ENCODE data around the gene HS3ST3A1. TPM values are rescaled to one million over a fixed set of nuclear protein-coding genes. Genes with fewer than 3 reads are reported as not detected.
"Not testable (repeated sequence)": the region's sequence is repeated elsewhere in the genome, so short reads cannot be mapped to it uniquely, and the experiment has no call there.

HS3ST3A1 gene
- polyA plus RNA-seq, 3 donors from 2014 or later, result 1.8 to 2.1 (median 1.8) TPM

- H3K36me3 Mint-ChIP-seq, result no peaks in the 10 kb centered on the region
Measured at GRCh38 chr17:13500947-13501346, 100.8 kb downstream of the HS3ST3A1 start.

GRCh38 chr17:13498184-13498583 is 103.5 kb downstream of the HS3ST3A1 start:
- Mint-ChIP-seq H3K9me3 (peaks cover 0 to 5% (median 0%) of the 10 kb centered on the region in 6 donors), H3K27ac (no peak overlapping the region), H3K4me3 (no peak overlapping the region), H3K36me3 (no peaks in the 10 kb centered on the region), H3K4me1 (no peaks in the 10 kb centered on the region), H3K27me3 (ENCODE audit: low read depth in 3 of 3) (peaks cover 0 to 4% (median 3%) of the 10 kb centered on the region in 3 donors)
- DNase-seq, result no peak

More at GRCh38 chr17:13500947-13501346, 100.8 kb downstream of the HS3ST3A1 start:
- Mint-ChIP-seq H3K4me3 (no peak overlapping the region), H3K9me3 (peaks cover 0 to 7% (median 0%) of the 10 kb centered on the region in 6 donors), H3K4me1 (no peaks in the 10 kb centered on the region), H3K27me3 (ENCODE audit: low read depth in 3 of 3) (peaks cover 2 to 4% (median 3%) of the 10 kb centered on the region in 3 donors), H3K27ac (no peak overlapping the region)
- DNase-seq, result no peak

GRCh38 chr17:13496553-13497056 is 105.1 kb downstream of the HS3ST3A1 start:
- DNase-seq; H3K36me3 Mint-ChIP-seq; H3K4me1 Mint-ChIP-seq; H3K27me3 Mint-ChIP-seq (ENCODE audit: low read depth in 3 of 3); H3K9me3 Mint-ChIP-seq; H3K4me3 Mint-ChIP-seq; H3K27ac Mint-ChIP-seq: not testable (repeated sequence)

- peaks cover 0 to 4% (median 0%) of the 10 kb centered on the region in 6 donors for H3K9me3 Mint-ChIP-seq
Measured at GRCh38 chr17:13495423-13495822, 106.3 kb downstream of the HS3ST3A1 start.

GRCh38 chr17:13492737-13493122 is 109.0 kb downstream of the HS3ST3A1 start:
- no peak for DNase-seq
- peaks cover 0 to 3% (median 0%) of the 10 kb centered on the region in 3 donors for H3K27me3 Mint-ChIP-seq (ENCODE audit: low read depth in 3 of 3)
- no peak overlapping the region for H3K27ac Mint-ChIP-seq
- H3K4me3 Mint-ChIP-seq, result no peak overlapping the region
- H3K36me3 Mint-ChIP-seq, result no peaks in the 10 kb centered on the region
- H3K4me1 Mint-ChIP-seq, result peaks cover 0 to 6% of the 10 kb centered on the region in 2 donors
- no peaks in the 10 kb centered on the region for H3K9me3 Mint-ChIP-seq

More at GRCh38 chr17:13495423-13495822, 106.3 kb downstream of the HS3ST3A1 start:
- Mint-ChIP-seq H3K36me3 (no peaks in the 10 kb centered on the region), H3K4me1 (peaks cover 0 to 6% of the 10 kb centered on the region in 2 donors), H3K27me3 (ENCODE audit: low read depth in 3 of 3) (peaks cover 0 to 6% (median 2%) of the 10 kb centered on the region in 3 donors), H3K27ac (no peak overlapping the region), H3K4me3 (no peak overlapping the region)
- no peak for DNase-seq

GRCh38 chr17:13491916-13492736 is 109.6 kb downstream of the HS3ST3A1 start:
- Mint-ChIP-seq H3K9me3 (no peaks in the 10 kb centered on the region), H3K27ac (no peak overlapping the region), H3K36me3 (no peaks in the 10 kb centered on the region), H3K4me1 (peaks cover 0 to 6% of the 10 kb centered on the region in 2 donors), H3K4me3 (no peak overlapping the region), H3K27me3 (ENCODE audit: low read depth in 3 of 3) (peaks cover 0 to 3% (median 0%) of the 10 kb centered on the region in 3 donors)
- no peak for DNase-seq

GRCh38 chr17:13491491-13491890 is 110.2 kb downstream of the HS3ST3A1 start:
- Mint-ChIP-seq H3K27me3 (ENCODE audit: low read depth in 3 of 3) (peaks cover 0 to 3% (median 0%) of the 10 kb centered on the region in 3 donors), H3K27ac (no peak overlapping the region), H3K9me3 (no peaks in the 10 kb centered on the region), H3K4me3 (no peak overlapping the region), H3K36me3 (no peaks in the 10 kb centered on the region), H3K4me1 (peaks cover 0 to 6% of the 10 kb centered on the region in 2 donors)
- DNase-seq, result no peak

- DNase-seq, result no peak
- H3K4me3 Mint-ChIP-seq, result no peak overlapping the region
- peaks cover 0 to 3% (median 0%) of the 10 kb centered on the region in 3 donors for H3K27me3 Mint-ChIP-seq (ENCODE audit: low read depth in 3 of 3)
- H3K4me1 Mint-ChIP-seq, result peaks cover 0 to 6% of the 10 kb centered on the region in 2 donors
- no peaks in the 10 kb centered on the region for H3K9me3 Mint-ChIP-seq
- H3K27ac Mint-ChIP-seq, result no peak overlapping the region
- H3K36me3 Mint-ChIP-seq, result no peaks in the 10 kb centered on the region
Measured at GRCh38 chr17:13490906-13491482, 110.7 kb downstream of the HS3ST3A1 start.

- H3K36me3 Mint-ChIP-seq, result no peaks in the 10 kb centered on the region
- peaks cover 0 to 6% of the 10 kb centered on the region in 2 donors for H3K4me1 Mint-ChIP-seq
- no peak overlapping the region for H3K4me3 Mint-ChIP-seq
- DNase-seq, result no peak
- H3K27ac Mint-ChIP-seq, result no peak overlapping the region
- peaks cover 0 to 3% (median 0%) of the 10 kb centered on the region in 3 donors for H3K27me3 Mint-ChIP-seq (ENCODE audit: low read depth in 3 of 3)
- peaks cover 0 to 1% (median 0%) of the 10 kb centered on the region in 6 donors for H3K9me3 Mint-ChIP-seq
Measured at GRCh38 chr17:13490427-13490826, 111.3 kb downstream of the HS3ST3A1 start.

GRCh38 chr17:13485327-13485726 is 116.4 kb downstream of the HS3ST3A1 start:
- Mint-ChIP-seq H3K36me3 (no peaks in the 10 kb centered on the region), H3K4me3 (no peak overlapping the region), H3K4me1 (no peaks in the 10 kb centered on the region), H3K27me3 (ENCODE audit: low read depth in 3 of 3) (no peaks in the 10 kb centered on the region), H3K9me3 (peaks cover 0 to 17% (median 8%) of the 10 kb centered on the region in 6 donors), H3K27ac (no peak overlapping the region)
- DNase-seq, result no peak

GRCh38 chr17:13484020-13484419 is 117.7 kb downstream of the HS3ST3A1 start:
- DNase-seq, result no peak
- Mint-ChIP-seq H3K9me3 (peaks cover 0 to 23% (median 12%) of the 10 kb centered on the region in 6 donors), H3K36me3 (no peaks in the 10 kb centered on the region), H3K4me1 (no peaks in the 10 kb centered on the region), H3K4me3 (no peak overlapping the region), H3K27ac (no peak overlapping the region), H3K27me3 (ENCODE audit: low read depth in 3 of 3) (peaks cover 0 to 4% (median 0%) of the 10 kb centered on the region in 3 donors)

GRCh38 chr17:13480877-13481276 is 120.9 kb downstream of the HS3ST3A1 start:
- H3K4me1 Mint-ChIP-seq, result no peaks in the 10 kb centered on the region
- no peak for DNase-seq
- no peaks in the 10 kb centered on the region for H3K36me3 Mint-ChIP-seq
- H3K27me3 Mint-ChIP-seq (ENCODE audit: low read depth in 3 of 3), result peaks cover 0 to 7% (median 3%) of the 10 kb centered on the region in 3 donors
- no peak overlapping the region for H3K27ac Mint-ChIP-seq
- no peak overlapping the region for H3K4me3 Mint-ChIP-seq
- peaks cover 0 to 27% (median 13%) of the 10 kb centered on the region in 6 donors for H3K9me3 Mint-ChIP-seq

- peaks cover 0 to 22% (median 13%) of the 10 kb centered on the region in 6 donors for H3K9me3 Mint-ChIP-seq
- no peaks in the 10 kb centered on the region for H3K36me3 Mint-ChIP-seq
- no peak overlapping the region for H3K27ac Mint-ChIP-seq
- no peak overlapping the region for H3K4me3 Mint-ChIP-seq
- DNase-seq, result no peak
- H3K4me1 Mint-ChIP-seq, result no peaks in the 10 kb centered on the region
- H3K27me3 Mint-ChIP-seq (ENCODE audit: low read depth in 3 of 3), result peaks cover 0 to 8% (median 3%) of the 10 kb centered on the region in 3 donors
Measured at GRCh38 chr17:13478326-13478830, 123.4 kb downstream of the HS3ST3A1 start.

GRCh38 chr17:13477180-13477611 is 124.5 kb downstream of the HS3ST3A1 start:
- Mint-ChIP-seq H3K36me3 (no peaks in the 10 kb centered on the region), H3K4me3 (no peak overlapping the region), H3K27ac (no peak overlapping the region), H3K9me3 (peaks cover 0 to 22% (median 12%) of the 10 kb centered on the region in 6 donors), H3K4me1 (no peaks in the 10 kb centered on the region), H3K27me3 (ENCODE audit: low read depth in 3 of 3) (peaks cover 0 to 8% (median 3%) of the 10 kb centered on the region in 3 donors)
- no peak for DNase-seq

Data from immature natural killer cell (primary cell).